SK-MEL-5 (cell line): ENCODE results near the gene CAMK1D. TPM values are rescaled to one million over a fixed set of nuclear protein-coding genes. Genes with fewer than 3 reads are reported as not detected.
A peak's percentile ranks its signal among the peaks of the same experiment; 100 is the strongest.

Experiments
- DNase-seq: peaks from one replicate; pipeline ENCODE4 v3.0.0-alpha.2; 2016; ENCODE audit warnings: low read depth, low spot score
- in situ Hi-C: cut with HindIII; loops from 2 replicates; pipeline ENCODE4 v1.10.0; 2016; ENCODE audit warnings: low sequenced_read_pairs, high pct_unique_total_duplicates, low pct_unique_long_range_greater_than_20kb
- total RNA-seq: library from RNA; depleted of rRNA; stranded (reverse); fragments of >200 nt; shearing (Covaris generic); gene quantifications from 2 replicates; pipeline ENCODE4 v1.2.3, GENCODE V29; 2014

The CAMK1D gene
- total RNA-seq, 1 experiment from 2014 or later, result 0.37 TPM

- in situ Hi-C loops, result no loop called here
- no peak for DNase-seq
Observed at GRCh38 chr10:12649012-12649584, 299.8 kb downstream of the CAMK1D start.

- in situ Hi-C loops, result no loop called here
- no peak for DNase-seq
Observed at GRCh38 chr10:12650122-12650521, 300.8 kb downstream of the CAMK1D start.

- in situ Hi-C loops, result no loop called here
- DNase-seq, result no peak
Observed at GRCh38 chr10:12650538-12651298, 301.4 kb downstream of the CAMK1D start.

- no peak for DNase-seq
- in situ Hi-C loops, result no loop called here
Observed at GRCh38 chr10:12655940-12656339, 306.6 kb downstream of the CAMK1D start.

GRCh38 chr10:12656518-12657142 lies 307.3 kb downstream of the CAMK1D start:
- in situ Hi-C loops, result no loop called here
- DNase-seq, result peak; percentile 62

- in situ Hi-C loops, result no loop called here
Observed at GRCh38 chr10:12657489-12657888, 308.1 kb downstream of the CAMK1D start.

GRCh38 chr10:12658526-12658925 lies 309.2 kb downstream of the CAMK1D start:
- no peak for DNase-seq
- in situ Hi-C loops, result no loop called here

More at GRCh38 chr10:12657489-12657888, 308.1 kb downstream of the CAMK1D start:
- DNase-seq, result no peak

- in situ Hi-C loops, result no loop called here
- no peak for DNase-seq
Observed at GRCh38 chr10:12659706-12660105, 310.4 kb downstream of the CAMK1D start.

- in situ Hi-C loops, result no loop called here
- DNase-seq, result no peak
Observed at GRCh38 chr10:12660812-12661211, 311.5 kb downstream of the CAMK1D start.

GRCh38 chr10:12661671-12662070 lies 312.3 kb downstream of the CAMK1D start:
- in situ Hi-C loops, result no loop called here
- no peak for DNase-seq

GRCh38 chr10:12663863-12664262 lies 314.5 kb downstream of the CAMK1D start:
- no peak for DNase-seq
- in situ Hi-C loops, result no loop called here

- DNase-seq, result no peak
- in situ Hi-C loops, result no loop called here
Observed at GRCh38 chr10:12665501-12665900, 316.2 kb downstream of the CAMK1D start.

GRCh38 chr10:12667052-12667451 lies 317.7 kb downstream of the CAMK1D start:
- in situ Hi-C loops, result no loop called here

GRCh38 chr10:12668634-12669033 lies 319.3 kb downstream of the CAMK1D start:
- in situ Hi-C loops, result no loop called here
- no peak for DNase-seq

More at GRCh38 chr10:12667052-12667451, 317.7 kb downstream of the CAMK1D start:
- DNase-seq, result no peak

- in situ Hi-C loops, result no loop called here
- no peak for DNase-seq
Observed at GRCh38 chr10:12670004-12670403, 320.7 kb downstream of the CAMK1D start.

GRCh38 chr10:12675186-12675585 lies 325.8 kb downstream of the CAMK1D start:
- in situ Hi-C loops, result no loop called here

GRCh38 chr10:12679636-12680035 lies 330.3 kb downstream of the CAMK1D start:
- no peak for DNase-seq
- in situ Hi-C loops, result no loop called here

More at GRCh38 chr10:12675186-12675585, 325.8 kb downstream of the CAMK1D start:
- DNase-seq, result no peak

- in situ Hi-C loops, result no loop called here
- no peak for DNase-seq
Observed at GRCh38 chr10:12681252-12681651, 331.9 kb downstream of the CAMK1D start.

GRCh38 chr10:12684784-12685183 lies 335.4 kb downstream of the CAMK1D start:
- in situ Hi-C loops, result no loop called here
- DNase-seq, result no peak
